SK-N-SH treated with all-trans-retinoic acid at 6 μM for 48 hours (cell line): ENCODE data around the gene ELAVL1.

Experiments
- CREB5 ChIP-seq: fragments of 250-450 bp; sonication (Bioruptor Pico); IDR thresholded peaks from 2 replicates; pipeline ENCODE4 v1.5.1; 2020; ENCODE audit warnings: low read depth, mild to moderate bottlenecking, moderate library complexity
- ZFP30 ChIP-seq: fragments of 450-650 bp; formaldehyde crosslinking; IDR thresholded peaks from 2 replicates; pipeline ENCODE4 v1.5.0; 2022; ENCODE audit warnings: mild to moderate bottlenecking, moderate library complexity
- ZNF565 ChIP-seq: fragments of 450-650 bp; formaldehyde crosslinking; conservative IDR thresholded peaks from 2 replicates; pipeline ENCODE4 v1.5.0; 2020; ENCODE audit warnings: low read depth, mild to moderate bottlenecking, moderate library complexity

GRCh38 chr19:8028951-8029491 is 23.6 kb upstream of the ELAVL1 start:
- TF ChIP-seq ZNF565 (CRISPR knock-in tag): no peak
- no peak for TF ChIP-seq CREB5 (CRISPR knock-in tag)
- no peak for TF ChIP-seq ZFP30
